IMR-90 (cell line): ENCODE results near the gene KBTBD4. TPM values are rescaled to one million over a fixed set of nuclear protein-coding genes. Genes with fewer than 3 reads are reported as not detected.

Experiments used
- ATAC-seq: fragments of 200-7000 bp; cut with Tn5 transposase; 2 replicates; pipeline ENCODE4 v1.9.1; 2020; ENCODE audit warnings: low read depth, mild to moderate bottlenecking, moderate library complexity
- BruUV-seq: library from RNA; stranded (reverse); fragments of 400-500 nt; replicated peaks from 2 replicates; lab custom pipeline; 2021; lab: Mats Ljungman, UMichigan
- CTCF ChIA-PET: fragments of 300-600 bp; formaldehyde crosslinking; extraction: SDS; loops from one replicate; lab custom pipeline; 2021; ENCODE audit warnings: antibody characterized with exemption; lab: Yijun Ruan, JAX
- POLR2A ChIA-PET: fragments of 300-600 bp; sonication (Branson Sonifier 250); formaldehyde crosslinking; loops from one replicate; lab custom pipeline; 2022; ENCODE audit warnings: antibody characterized with exemption; ENCODE audit not compliant: unreplicated experiment; lab: Charles Lee
- DNase-seq: peaks from one replicate; pipeline ENCODE4 v3.0.0; 2013
- H2AFZ ChIP-seq: replicated peaks from 2 replicates; pipeline ENCODE3; 2013; ENCODE audit warnings: low read length, mild to moderate bottlenecking; ENCODE audit not compliant: poor library complexity
- H2AK5ac ChIP-seq: 2 replicates; pipeline ENCODE4 v1.6.1; 2013; ENCODE audit warnings: low read depth, low read length, inconsistent platforms
- H2AK9ac ChIP-seq: replicated peaks from 2 replicates; pipeline ENCODE3; 2013; ENCODE audit warnings: mild to moderate bottlenecking, low read depth, low read length, moderate library complexity; ENCODE audit not compliant: poor library complexity
- H2BK120ac ChIP-seq: 2 replicates; pipeline ENCODE4 v1.6.1; 2013; ENCODE audit warnings: low read depth, low read length, inconsistent platforms
- H2BK15ac ChIP-seq: 3 replicates; pipeline ENCODE4 v1.6.1; 2013; ENCODE audit warnings: low read depth, low read length, inconsistent platforms
- H2BK20ac ChIP-seq: 2 replicates; pipeline ENCODE4 v1.6.1; 2013; ENCODE audit warnings: low read depth, mild to moderate bottlenecking, inconsistent platforms, low read length, moderate library complexity
- H2BK5ac ChIP-seq: 2 replicates; pipeline ENCODE4 v1.6.1; 2013; ENCODE audit warnings: mild to moderate bottlenecking, low read depth, low read length, inconsistent platforms; ENCODE audit not compliant: poor library complexity, severe bottlenecking
- H3K14ac ChIP-seq: replicated peaks from 2 replicates; pipeline ENCODE4 v1.6.1; 2013; ENCODE audit warnings: low read depth, low read length, inconsistent platforms
- H3K18ac ChIP-seq: 2 replicates; pipeline ENCODE4 v1.6.1; 2013; ENCODE audit warnings: low read depth, low read length, control low read depth
- H3K23ac ChIP-seq: 2 replicates; pipeline ENCODE4 v1.6.1; 2013; ENCODE audit warnings: low read depth, low read length, inconsistent platforms
- H3K27ac ChIP-seq: 2 replicates; pipeline ENCODE4 v1.5.1; 2013; ENCODE audit warnings: mild to moderate bottlenecking, control low read depth, low read length; ENCODE audit not compliant: insufficient read depth
- H3K27me3 ChIP-seq: 2 replicates; pipeline ENCODE4 v1.6.1; 2013; ENCODE audit warnings: low read length; ENCODE audit not compliant: control insufficient read depth, insufficient read depth
- H3K36me3 ChIP-seq: 2 replicates; pipeline ENCODE4 v1.6.1; 2013; ENCODE audit warnings: low read length, mixed read lengths; ENCODE audit not compliant: control insufficient read depth, insufficient read depth
- H3K4ac ChIP-seq: 2 replicates; pipeline ENCODE4 v1.6.1; 2013; ENCODE audit warnings: low read depth, low read length, inconsistent platforms
- H3K4me1 ChIP-seq: 2 replicates; pipeline ENCODE4 v1.6.1; 2013; ENCODE audit warnings: low read length, mixed read lengths; ENCODE audit not compliant: control insufficient read depth, insufficient read depth
- H3K4me2 ChIP-seq: 2 replicates; pipeline ENCODE4 v1.6.1; 2013; ENCODE audit warnings: low read depth, mild to moderate bottlenecking, control low read depth, low read length, moderate library complexity
- H3K4me3 ChIP-seq: 2 replicates; pipeline ENCODE4 v1.5.1; 2013; ENCODE audit warnings: low read depth, mild to moderate bottlenecking, control low read depth, low read length, moderate library complexity; ENCODE audit not compliant: insufficient read depth
- H3K56ac ChIP-seq: 2 replicates; pipeline ENCODE4 v1.6.1; 2013; ENCODE audit warnings: low read length, inconsistent platforms; ENCODE audit not compliant: insufficient read depth; ENCODE audit errors: extremely low read depth
- H3K79me1 ChIP-seq, 2 experiments: 2 replicates each; pipeline ENCODE4 v1.6.1; 2013; ENCODE audit warnings: low read length in 2 of 2, inconsistent platforms in 1 of 2, low read depth in 1 of 2
- H3K9ac ChIP-seq: 2 replicates; pipeline ENCODE4 v1.6.1; 2013; ENCODE audit warnings: low read depth, low read length, control low read depth
- H3K9me1 ChIP-seq: 2 replicates; pipeline ENCODE4 v1.6.1; 2013; ENCODE audit warnings: low read length, inconsistent platforms; ENCODE audit not compliant: insufficient read depth
- H3K9me3 ChIP-seq: 2 replicates; pipeline ENCODE4 v1.6.1; 2013; ENCODE audit warnings: low read length; ENCODE audit not compliant: control insufficient read depth, insufficient read depth
- H4K20me1 ChIP-seq: 2 replicates; pipeline ENCODE4 v1.6.1; 2013; ENCODE audit warnings: low read length, inconsistent platforms; ENCODE audit not compliant: insufficient read depth
- H4K5ac ChIP-seq: 2 replicates; pipeline ENCODE4 v1.6.1; 2013; ENCODE audit warnings: mild to moderate bottlenecking, low read depth, low read length, control low read depth
- H4K8ac ChIP-seq, 2 experiments: 2 replicates each; pipeline ENCODE4 v1.6.1; 2013; ENCODE audit warnings: low read depth in 2 of 2, low read length in 2 of 2, control low read depth in 1 of 2, inconsistent platforms in 1 of 2
- H4K91ac ChIP-seq: 2 replicates; pipeline ENCODE4 v1.6.1; 2013; ENCODE audit warnings: low read depth, low read length, inconsistent platforms; ENCODE audit not compliant: insufficient read depth
- CTCF ChIP-seq: conservative IDR thresholded peaks from 2 replicates; pipeline ENCODE4 v1.5.1; 2012; ENCODE audit warnings: mild to moderate bottlenecking, low read depth, low read length, improper control_type of control experiment
- FOS ChIP-seq: fragments of 150-350 bp; IDR thresholded peaks from 2 replicates; pipeline ENCODE4 v1.6.1; 2016; ENCODE audit warnings: low read depth, low read length
- MAFK ChIP-seq: IDR thresholded peaks from 2 replicates; pipeline ENCODE4 v1.6.1; 2012; ENCODE audit warnings: low read depth, low read length, improper control_type of control experiment
- MXI1 ChIP-seq: IDR thresholded peaks from 2 replicates; pipeline ENCODE4 v1.6.1; 2012; ENCODE audit warnings: low read depth, mild to moderate bottlenecking, low read length, moderate library complexity, borderline replicate concordance
- NFE2L2 ChIP-seq: fragments of 150-350 bp; IDR thresholded peaks from 2 replicates; pipeline ENCODE4 v1.6.1; 2016; ENCODE audit warnings: low read depth, mild to moderate bottlenecking, low read length
- RAD21 ChIP-seq: IDR thresholded peaks from 2 replicates; pipeline ENCODE4 v1.6.1; 2012; ENCODE audit warnings: low read length, improper control_type of control experiment
- SMC3 ChIP-seq: fragments of 150-350 bp; IDR thresholded peaks from 2 replicates; pipeline ENCODE4 v1.6.1; 2016; ENCODE audit warnings: low read depth, mild to moderate bottlenecking, antibody characterized with exemption, low read length, moderate library complexity
- USF2 ChIP-seq: fragments of 150-350 bp; IDR thresholded peaks from 2 replicates; pipeline ENCODE4 v1.6.1; 2017; ENCODE audit warnings: mild to moderate bottlenecking, antibody characterized with exemption, low read length, low read depth
- whole genome bisulfite sequencing, 2 experiments: methylation state at CpG; one replicate each; pipeline versions ENCODE4 v1.1.5 to v1.1.7; 2013; ENCODE audit warnings: missing lambda C conversion rate in 2 of 2; ENCODE audit not compliant: insufficient read length in 1 of 2; ENCODE audit errors: extremely low coverage in 2 of 2; 5-methylcytosine and 5-hydroxymethylcytosine counted together
- dilution Hi-C: fragments of 300-500 bp; cut with HindIII; formaldehyde crosslinking; loops from one replicate; pipeline ENCODE4 v1.14.3; 2018; ENCODE audit warnings: low sequenced_read_pairs; ENCODE audit not compliant: unreplicated experiment
- in situ Hi-C: fragments of 300-500 bp; cut with MboI; formaldehyde crosslinking; loops from 3 replicates; pipeline ENCODE4 v1.14.3; 2019; ENCODE audit warnings: low sequenced_read_pairs, inconsistent platforms, mixed read lengths
- intact Hi-C: fragments of 100-400 bp; cut with micrococcal nuclease; formaldehyde crosslinking; loops from 2 replicates; pipeline ENCODE4 v1.10.0; 2022
- polyA plus RNA-seq, 3 experiments: library from polyadenylated mRNA; depleted of rRNA; stranded (reverse); fragments of >200 nt; gene quantifications; 2 replicates each; pipeline ENCODE4 v1.2.3, GENCODE V29; 2012; ENCODE audit warnings: low replicate concordance in 1 of 3
- total RNA-seq: library from RNA; depleted of rRNA; stranded (reverse); fragments of >200 nt; gene quantifications from 2 replicates; pipeline ENCODE4 v1.2.3, GENCODE V29; 2012

Gene KBTBD4
- total and polyA plus RNA-seq, 2 of the 4 experiments (the other 2 are of a cell fraction): 14.9 to 41.6 TPM

- Histone ChIP-seq H3K23ac (no peak overlapping the region), H3K4me1 (peaks cover 2% of the 10 kb centered on the region; the same call in 1 of the 2 replicates), H3K56ac (no peak overlapping the region), H3K27ac (no peak overlapping the region), H3K79me1 (peaks cover 14 to 29% of the 10 kb centered on the region in 2 experiments; a peak in 3 of 4 replicates), H3K4me3 (no peak overlapping the region), H4K20me1 (no peaks in the 10 kb centered on the region), H3K36me3 (peaks cover 34% of the 10 kb centered on the region), H3K14ac (no peak overlapping the region), H3K27me3 (no peaks in the 10 kb centered on the region; the same call in 1 of the 2 replicates), H4K8ac (no peak overlapping the region), H2BK5ac (no peak overlapping the region), H4K5ac (no peak overlapping the region), H2AK9ac (no peak overlapping the region), H2AFZ (no peak overlapping the region), H2BK15ac (no peak overlapping the region), H3K18ac (no peak overlapping the region), H3K9me3 (no peaks in the 10 kb centered on the region), H3K4me2 (no peak overlapping the region), H2BK20ac (no peak overlapping the region; the same call in 1 of the 2 replicates), H3K4ac (no peak overlapping the region), H3K9me1 (0 out of 2 replicates have a peak, but pooled peaks cover 5% of the 10 kb centered on the region), H4K91ac (no peak overlapping the region), H3K9ac (no peak overlapping the region), H2BK120ac (no peak overlapping the region), H2AK5ac (no peak overlapping the region)
- ATAC-seq (no peak), DNase-seq (no peak)
- in situ Hi-C loops (no loop called here), dilution Hi-C loops (no loop called here), intact Hi-C loops (no loop called here)
- CTCF ChIA-PET: no interaction called here
- WGBS, 2 experiments: 93% methylated on average over 2 of the region's 5 CpGs; no CpG with 5 or more reads in 1 of the 2 experiments
- no TSS peak for BruUV-seq
- no peak for TF ChIP-seq CTCF
- TF ChIP-seq SMC3: no peak
- no peak for TF ChIP-seq MXI1
- TF ChIP-seq USF2: no peak
- no peak for TF ChIP-seq RAD21
- no peak for TF ChIP-seq NFE2L2
- TF ChIP-seq FOS: no peak
- no peak for TF ChIP-seq MAFK
- POLR2A ChIA-PET: no interaction called here
Measured at GRCh38 chr11:47583844-47584243, 5.1 kb upstream of the KBTBD4 start.
